Activated T-cell treated with anti-CD3 and anti-CD28 coated beads for 24 hours (primary cell): ENCODE data around the gene IL1R1.
"Not testable (repeated sequence)": the region's sequence is repeated elsewhere in the genome, so short reads cannot be mapped to it uniquely, and the experiment has no call there.

Source experiments
- DNase-seq: peaks from one replicate; pipeline ENCODE4 v3.0.0-alpha.2; 2020; ENCODE audit warnings: low read depth

The IL1R1 gene, protein sequence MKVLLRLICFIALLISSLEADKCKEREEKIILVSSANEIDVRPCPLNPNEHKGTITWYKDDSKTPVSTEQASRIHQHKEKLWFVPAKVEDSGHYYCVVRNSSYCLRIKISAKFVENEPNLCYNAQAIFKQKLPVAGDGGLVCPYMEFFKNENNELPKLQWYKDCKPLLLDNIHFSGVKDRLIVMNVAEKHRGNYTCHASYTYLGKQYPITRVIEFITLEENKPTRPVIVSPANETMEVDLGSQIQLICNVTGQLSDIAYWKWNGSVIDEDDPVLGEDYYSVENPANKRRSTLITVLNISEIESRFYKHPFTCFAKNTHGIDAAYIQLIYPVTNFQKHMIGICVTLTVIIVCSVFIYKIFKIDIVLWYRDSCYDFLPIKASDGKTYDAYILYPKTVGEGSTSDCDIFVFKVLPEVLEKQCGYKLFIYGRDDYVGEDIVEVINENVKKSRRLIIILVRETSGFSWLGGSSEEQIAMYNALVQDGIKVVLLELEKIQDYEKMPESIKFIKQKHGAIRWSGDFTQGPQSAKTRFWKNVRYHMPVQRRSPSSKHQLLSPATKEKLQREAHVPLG

DNA sequence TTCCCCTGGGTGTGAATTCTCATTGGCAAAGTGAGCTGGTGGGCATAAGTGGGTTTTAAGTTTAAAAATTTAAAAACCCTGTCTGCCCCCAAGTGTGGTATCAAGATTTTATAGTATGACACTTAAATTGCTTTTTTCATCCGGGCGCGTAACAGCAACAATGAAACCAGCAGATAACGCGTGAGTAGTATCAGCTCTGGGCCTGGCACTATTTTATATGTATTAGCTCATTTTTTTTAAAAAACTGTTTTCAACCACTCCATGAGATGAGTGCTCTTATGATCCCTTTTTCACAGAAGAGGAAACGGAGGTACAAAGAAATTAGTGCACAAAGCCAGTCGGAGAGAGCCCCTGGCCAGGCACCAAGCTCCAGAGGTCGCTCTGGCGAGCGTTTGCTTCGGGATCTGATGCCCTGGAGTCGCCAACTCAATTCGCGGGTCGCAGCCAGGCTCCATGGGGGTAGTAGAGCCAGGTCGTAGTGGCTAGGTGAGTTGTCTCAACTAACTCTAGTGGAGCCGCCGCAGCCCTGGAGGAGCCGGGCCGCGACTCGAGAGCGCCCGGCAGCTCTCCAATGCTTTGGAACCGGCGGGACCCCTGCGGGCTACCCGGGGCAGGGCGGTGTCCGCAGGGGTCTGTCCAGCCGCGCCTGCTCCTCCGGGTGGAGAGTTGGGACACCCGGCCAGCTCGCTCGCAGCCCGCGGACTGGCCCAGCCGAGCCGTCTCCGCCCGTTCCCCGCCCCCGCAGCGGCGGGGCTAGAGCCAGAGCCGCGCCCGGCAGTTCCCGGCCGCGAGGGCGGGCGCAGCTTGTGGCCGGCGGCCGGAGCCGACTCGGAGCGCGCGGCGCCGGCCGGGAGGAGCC lies at the start of gene IL1R1:
Gene IL1R1, plus strand, starts transcription at position 777 of the 859 bp plus-strand sequence. CDS start 14,979 bp downstream, outside the sequence.
- DNase-seq, result no peak

DNA sequence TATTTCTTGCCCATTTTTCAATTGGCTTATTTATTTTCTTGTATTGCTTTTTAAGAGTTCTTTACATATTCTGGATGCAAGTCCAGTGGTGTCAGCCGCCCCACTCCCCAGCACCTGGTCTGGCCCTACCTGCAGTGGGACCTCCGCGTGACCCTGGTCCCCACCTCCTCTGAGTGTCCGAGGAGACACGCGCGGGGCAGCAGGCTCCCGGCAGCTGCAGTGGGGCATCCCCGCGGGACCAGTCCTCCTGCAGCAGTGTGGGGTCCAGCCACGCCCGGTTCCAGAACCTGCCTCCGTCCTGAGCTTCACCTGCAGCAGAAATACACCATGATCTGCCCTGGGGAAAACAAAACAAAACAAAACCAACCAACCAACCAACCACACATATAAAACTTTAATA lies 48.9 kb upstream of the IL1R1 start:
- no peak for DNase-seq

DNA sequence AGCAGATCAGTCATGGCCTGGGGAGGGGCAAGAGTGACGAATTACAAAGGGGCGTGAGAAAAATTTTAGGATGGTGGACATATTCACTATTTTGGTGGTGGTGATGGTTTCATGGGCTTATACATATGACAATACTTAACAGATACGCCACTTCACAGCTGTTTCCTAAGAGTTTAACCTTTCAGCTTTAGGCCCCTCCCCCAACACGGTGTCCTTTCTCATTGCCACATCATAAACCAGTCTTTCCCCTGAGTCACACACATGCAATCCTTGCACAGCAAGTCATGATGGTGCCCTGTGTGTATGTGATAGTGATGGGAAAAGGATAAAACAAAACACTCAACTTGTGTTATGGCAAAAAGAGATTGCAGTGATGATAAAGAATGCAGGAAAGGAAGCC lies 47.6 kb upstream of the IL1R1 start:
- peak; percentile 38 for DNase-seq

DNA sequence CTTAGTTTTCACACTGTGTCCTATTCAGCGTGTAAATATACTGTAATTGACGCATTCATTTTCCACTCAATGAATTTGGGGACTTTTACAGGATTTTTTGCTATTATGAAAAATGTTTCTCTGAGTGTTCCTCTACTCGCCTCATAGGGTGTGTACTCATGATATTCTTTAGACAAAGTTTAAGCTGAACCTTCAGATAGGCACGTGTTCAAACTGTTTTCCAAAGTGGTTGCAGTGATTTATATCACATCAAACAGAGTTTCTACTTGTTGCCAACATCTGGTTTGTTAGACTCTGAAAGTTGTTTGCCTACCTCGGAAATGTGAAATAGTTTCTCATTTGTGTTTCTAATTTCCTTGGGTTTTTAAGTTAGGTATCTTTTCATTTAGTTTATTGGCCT lies 46.4 kb upstream of the IL1R1 start:
- no peak for DNase-seq

DNA sequence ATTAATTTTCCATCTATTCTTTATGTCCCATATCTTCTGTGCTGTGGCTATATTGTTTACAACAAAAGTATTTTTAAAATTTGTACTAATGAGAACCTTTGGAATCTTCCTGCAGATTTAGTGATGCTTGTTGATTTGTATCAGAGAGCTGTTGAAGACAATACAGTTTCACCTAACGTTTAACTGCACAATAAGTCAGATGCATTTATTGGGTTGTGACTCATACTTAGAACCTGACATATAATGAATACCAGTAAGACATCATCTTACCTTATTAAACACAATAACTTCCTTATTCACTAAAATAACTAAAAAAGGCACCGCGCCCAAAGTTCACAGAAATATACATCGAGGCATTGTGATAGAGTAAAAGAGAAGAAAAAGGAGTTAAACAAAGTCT lies 43.8 kb upstream of the IL1R1 start:
- DNase-seq, result no peak

DNA sequence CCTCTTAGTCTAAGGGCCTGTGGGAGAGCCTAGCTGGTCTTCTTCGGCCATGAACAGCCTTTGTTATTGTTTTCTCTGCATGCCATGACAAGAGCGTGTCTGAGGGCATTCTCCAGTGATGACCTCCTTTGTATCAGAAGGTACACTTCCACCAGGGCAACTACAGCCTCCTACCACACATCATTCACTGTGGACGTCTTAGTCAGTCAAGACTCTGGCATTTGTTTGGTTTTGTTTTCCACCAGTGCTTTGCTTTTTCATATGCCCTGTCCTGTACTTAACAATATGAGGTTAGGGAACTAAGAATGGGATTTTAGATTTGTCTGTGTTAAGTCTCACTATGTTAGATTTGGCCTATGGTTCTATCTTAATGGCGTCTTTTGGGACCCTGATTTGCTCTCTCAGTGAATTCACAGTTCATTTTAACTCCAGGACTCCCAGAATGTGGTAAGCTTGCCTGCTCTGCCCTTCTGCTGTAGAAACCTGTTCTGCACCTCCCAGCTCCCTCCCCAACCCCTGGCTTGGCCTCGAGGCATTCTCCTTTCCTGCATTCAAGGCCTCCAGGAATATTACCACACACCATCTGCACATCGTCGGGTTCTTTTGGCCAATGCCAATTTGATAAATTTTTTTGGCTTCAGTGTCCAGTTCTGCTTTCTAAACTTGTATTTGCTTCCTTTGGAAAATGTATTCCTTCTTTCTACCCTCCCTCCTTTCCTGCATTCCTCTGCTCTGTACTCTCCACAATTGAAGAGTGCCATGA lies 42.8 kb upstream of the IL1R1 start:
- DNase-seq, result no peak

DNA sequence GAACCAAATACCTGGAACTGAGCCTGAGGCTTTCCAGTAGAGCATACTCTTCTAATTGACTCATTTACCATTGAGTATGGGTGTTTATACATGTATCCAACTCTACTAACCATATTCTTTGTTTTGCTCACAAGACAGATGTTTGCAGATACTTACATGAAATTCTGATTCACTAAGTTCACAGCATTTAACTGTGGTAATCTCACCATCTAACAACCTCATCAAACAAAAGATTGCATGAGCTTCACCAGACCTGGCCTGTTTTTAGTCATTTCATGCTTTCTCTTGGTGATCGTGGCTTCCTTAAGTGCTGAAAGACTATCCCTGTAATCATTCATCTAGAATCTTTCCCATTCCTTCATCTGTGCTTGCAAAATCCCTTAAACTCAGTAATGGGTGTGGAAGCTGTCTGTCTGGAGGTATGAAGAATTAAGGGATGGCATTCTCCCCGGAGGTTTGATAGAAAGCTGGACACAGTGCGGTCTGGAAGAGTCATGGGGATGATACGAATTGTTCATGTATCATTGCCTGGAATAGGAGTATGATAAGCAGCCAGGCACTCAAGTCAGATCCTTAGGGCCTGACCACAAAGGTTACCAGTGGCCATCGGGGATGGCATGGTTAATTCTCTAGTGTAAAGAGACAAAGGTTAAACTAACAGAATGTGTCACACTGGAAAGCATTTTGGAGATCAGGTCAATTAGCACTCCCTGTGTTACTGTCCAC lies 42.0 kb upstream of the IL1R1 start:
- no peak for DNase-seq

DNA sequence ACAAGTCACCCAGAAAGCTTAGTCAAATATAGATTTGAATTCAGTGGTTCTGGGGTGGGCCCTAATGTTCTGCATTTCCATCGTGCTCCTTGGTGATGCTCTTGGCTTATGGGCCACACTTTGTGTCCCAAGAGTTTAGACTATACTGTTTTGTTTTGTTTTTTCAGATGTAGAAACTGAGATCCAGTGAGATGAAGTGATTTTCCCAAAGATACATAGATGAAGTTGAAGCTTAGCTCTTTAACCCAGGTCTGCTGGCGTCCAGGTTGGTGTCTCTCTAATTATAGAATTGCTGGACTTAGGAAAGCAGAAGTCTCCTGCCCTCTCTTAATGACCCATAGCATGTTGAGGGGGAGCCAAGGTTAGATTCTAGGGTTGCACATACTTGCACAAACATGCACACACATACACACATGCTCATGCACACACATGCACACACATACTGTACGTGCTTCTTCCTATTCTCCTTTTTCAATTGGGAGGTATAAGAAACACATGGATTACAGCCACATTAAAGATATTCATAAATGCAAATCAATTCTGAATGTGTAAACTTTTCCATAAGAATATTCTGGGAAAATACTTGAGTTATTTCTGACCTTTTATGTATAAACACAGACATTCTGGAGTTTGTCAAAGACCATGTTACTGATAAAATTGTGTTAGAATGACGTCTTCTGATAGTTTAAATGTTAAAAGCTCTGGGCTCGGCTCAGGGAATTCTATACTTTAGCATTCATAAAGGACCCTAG lies 41.3 kb upstream of the IL1R1 start:
- DNase-seq, result no peak

DNA sequence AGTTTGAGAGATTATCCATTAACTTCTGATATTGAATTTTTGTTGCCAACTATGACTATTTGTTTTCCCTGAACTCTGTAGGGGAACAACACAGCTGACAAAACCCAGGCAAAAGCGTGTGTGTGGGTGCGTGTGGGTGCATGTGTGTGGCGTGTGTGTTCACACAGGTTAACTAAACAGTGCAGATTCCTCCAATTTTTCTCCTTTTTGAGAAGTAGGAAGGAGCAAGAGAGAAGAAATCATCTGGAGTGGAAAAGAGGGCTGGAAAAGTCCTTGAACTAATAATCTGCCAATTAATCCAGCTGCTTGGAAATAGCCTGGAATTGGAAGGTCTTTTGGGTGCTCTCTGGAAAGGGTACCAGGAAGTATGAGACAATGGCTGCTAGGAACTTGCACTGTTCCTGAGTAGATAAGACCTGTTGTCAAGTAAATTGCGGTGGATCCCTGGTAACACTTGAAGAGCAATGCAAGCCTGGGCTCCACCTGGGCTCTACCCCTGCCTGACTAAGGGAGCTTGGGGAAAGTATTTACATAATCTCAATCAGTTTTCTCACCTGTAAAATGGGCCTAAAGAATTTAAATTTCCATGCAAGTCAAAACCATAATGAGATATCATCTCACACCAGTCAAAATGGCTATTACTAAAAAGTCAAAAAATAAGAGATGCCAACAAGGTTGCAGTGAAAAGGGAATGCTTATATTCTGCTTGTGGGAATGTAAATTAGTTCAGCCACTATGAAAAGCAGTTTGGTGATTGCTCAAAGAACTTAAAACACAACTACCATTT lies 40.5 kb upstream of the IL1R1 start:
- no peak for DNase-seq

DNA sequence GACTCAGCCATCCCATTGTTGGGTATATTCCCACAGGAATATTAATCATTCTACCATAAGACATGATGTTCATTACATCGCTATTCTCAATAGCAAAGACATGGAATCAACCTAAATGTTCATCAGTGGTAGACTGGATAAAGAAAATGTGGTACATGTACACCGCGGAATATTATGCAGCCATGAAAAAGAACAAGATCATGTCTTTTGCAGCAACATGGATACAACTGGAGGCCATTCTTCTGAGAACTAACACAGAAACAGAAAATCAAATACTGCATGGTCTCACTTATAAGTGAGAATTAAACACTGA lies 40.0 kb upstream of the IL1R1 start:
- DNase-seq, result not testable (repeated sequence)

DNA sequence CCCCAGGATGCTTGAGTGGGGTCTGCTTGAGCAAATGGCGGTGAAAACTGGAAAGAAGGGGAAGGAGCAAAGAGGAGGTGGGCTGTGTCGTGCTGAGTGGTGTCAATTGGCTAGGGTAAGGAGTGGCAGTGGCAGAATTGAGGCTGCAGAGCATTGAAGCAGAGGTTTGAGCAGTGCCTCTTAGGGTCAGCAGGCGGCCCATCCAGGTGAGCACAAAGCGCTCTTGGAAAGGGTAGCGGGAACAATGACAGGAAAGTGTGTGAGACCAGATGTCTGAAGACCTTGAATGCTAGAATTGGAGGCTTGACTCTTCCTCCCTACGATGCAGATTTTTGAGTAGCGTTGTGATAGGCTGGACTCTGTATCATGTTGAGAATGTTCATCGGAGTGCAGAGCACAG lies 39.3 kb upstream of the IL1R1 start:
- no peak for DNase-seq

DNA sequence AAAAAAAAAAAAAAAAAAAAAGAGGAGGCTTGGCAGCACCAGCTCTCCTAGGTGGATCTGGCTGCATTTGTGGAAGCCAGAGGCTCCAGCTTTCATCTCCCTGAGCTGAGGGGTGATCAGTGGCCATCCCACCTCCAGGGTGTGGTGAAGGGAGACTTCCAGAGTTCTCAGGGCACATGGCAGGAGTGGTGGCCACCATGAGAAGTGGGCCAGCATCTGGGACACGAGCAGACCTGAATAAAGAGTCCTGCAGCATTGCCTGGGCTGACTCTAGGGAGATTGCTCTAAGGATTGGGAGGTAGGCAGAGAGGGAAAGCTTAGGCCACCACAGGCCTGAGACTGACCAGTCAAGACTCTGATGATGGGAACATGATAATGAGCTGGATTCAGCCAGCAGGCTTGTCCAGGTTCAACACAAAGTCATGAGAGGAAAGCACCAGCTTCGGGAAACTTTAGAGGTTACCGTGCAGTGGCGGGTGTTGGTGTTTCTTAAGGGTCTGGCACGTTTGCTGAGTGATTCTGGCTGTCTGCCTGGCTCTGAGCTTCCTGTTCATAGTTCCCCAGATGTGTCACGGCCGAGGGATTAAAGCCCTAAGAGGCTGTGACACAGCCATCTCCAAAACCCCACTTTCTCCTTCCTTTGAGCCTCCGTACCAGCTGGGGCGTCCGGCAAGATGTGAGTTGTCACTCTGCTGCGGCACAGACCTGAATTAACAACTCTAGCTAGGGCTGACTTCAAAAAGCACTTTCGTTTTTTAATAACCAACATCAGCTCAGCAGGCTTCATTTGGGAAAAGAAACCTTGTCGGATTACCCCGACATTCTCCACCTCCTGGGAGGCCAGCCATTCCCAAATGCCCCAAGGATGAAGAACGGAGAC lies 38.3 kb upstream of the IL1R1 start:
- peak; percentile 74 for DNase-seq

DNA sequence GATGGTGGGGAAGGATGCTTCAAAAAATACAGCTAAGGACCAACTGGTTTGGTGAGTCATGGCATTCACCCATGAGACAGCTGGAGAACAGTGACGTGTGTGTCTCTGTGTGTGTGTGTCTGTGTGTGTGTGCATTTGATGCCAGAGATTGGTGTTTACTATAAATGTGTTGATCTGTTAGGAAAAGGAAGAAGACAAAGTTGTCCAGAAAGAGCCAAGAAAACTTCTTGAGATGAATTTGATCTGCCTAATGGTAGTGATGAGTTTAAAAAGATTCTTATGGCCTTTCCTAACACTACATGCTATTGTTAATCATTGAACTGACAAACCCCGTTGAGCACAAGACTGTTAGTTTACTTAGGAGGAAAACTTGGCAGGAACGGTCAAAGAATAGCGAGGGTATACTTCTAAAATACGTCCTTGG lies 36.4 kb upstream of the IL1R1 start:
- DNase-seq, result no peak

DNA sequence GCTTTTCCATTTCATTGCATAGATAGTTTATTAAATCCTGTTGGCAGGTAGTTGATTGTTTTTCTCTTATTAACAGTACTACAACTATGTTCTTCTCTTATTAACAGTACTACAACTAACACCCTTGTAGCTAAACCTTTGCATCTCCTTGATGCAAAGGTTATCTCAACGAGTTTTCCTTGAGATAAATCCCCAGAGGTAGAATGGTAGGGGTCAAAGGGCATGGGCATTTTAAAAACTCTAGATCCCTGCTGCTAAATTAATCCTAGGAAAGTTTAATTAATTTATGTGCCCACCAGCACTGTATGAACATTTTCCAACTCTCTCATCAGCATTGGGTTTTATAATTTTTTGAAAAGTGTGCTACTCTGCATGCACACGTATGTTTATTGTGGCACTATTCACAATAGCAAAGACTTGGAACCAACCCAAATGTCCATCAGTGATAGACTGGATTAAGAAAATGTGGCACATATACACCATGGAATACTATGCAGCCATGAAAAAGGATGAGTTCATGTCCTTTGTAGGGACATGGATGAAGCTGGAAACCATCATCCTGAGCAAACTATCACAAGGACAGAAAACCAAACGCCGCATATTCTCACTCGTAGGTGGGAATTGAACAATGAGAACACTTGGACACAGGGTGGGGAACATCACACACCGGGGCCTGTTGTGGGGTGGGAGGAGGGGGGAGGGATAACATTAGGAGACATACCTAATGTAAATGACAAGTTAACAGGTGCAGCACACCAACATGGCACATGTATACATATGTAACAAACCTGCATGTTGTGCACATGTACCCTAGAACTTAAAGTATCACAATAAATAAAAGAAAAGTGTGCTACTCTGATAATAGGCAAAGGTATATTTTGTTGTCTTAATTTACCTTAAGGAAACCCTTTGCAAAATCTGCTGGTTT lies 35.5 kb upstream of the IL1R1 start:
- not testable (repeated sequence) for DNase-seq

DNA sequence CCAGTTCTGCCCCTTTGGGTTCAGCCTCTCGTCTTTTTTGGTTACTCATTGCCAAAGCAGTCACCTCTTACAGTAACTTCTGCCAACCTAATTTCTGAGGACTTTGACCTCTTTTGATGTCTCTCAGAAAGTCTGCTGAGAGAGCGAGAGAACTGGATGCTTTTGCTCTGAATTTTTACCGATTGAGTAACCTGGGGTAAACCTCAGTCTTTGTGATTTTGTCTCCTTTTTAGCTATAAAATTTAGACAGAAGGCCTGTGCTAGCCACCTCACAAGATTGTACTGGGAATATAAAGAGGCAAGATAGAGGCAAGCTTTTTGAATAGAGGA lies 34.8 kb upstream of the IL1R1 start:
- no peak for DNase-seq

DNA sequence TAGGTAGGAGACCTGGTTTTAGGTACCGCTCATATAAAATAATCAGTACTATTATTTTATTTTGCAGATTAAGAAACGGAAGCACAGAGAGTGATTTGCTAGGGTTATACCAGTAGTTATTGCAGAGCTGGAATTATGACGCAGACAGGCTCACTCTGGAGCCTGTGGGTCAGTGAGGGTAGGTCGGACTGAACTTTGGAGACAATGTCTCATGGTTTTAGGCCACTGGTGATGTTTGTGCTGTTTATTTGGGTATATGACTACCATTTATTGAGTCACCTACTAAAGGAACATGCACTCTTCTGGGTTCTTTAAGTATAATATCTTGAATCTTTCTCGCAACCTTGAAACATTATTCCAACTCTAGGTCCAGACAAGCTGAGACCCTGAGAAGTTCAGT lies 33.5 kb upstream of the IL1R1 start:
- no peak for DNase-seq

DNA sequence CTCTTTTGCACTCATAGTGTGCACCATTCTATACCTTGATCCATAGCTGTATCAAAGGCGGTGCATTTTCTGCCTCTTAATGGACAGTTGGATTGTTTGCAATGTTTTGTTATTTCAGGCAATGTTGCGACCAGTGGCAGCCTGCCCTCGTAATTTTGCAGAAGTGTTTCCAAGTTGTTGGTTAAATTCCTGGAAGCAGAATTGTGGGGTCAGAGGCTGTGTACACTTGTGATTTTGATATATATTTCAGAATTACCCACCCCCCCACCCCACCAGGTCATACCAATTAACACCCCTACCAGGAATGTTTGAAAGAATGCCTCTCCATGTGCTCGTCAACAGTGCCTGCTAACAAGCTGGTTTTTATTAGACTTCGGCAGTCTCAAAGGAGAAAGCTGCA lies 32.4 kb upstream of the IL1R1 start:
- no peak for DNase-seq
